Keratinocyte (primary cell): Measurements from ENCODE around the gene UQCRHL. TPM values are rescaled to one million over a fixed set of nuclear protein-coding genes. Genes with fewer than 3 reads are reported as not detected.

Experiments used
- DNase-seq: peaks from one replicate; pipeline ENCODE4 v3.0.0-alpha.2; 2011; ENCODE audit warnings: low read depth, missing footprints, low spot score
- FAIRE-seq: peaks from 2 replicates; lab custom pipeline; 2011; peaks lifted over from hg19 to GRCh38; lab: Jason Lieb, UNC
- H2AFZ ChIP-seq: 2 replicates; pipeline ENCODE4 v1.6.0; 2012; ENCODE audit warnings: low read length, control low read depth, inconsistent platforms; ENCODE audit not compliant: control insufficient read depth
- H3K27ac ChIP-seq: 2 replicates; pipeline ENCODE4 v1.5.1; 2011; ENCODE audit warnings: low read length; ENCODE audit not compliant: control insufficient read depth, insufficient read depth
- H3K27me3 ChIP-seq: 3 replicates; pipeline ENCODE4 v1.6.0; 2011; ENCODE audit warnings: low read length; ENCODE audit not compliant: control insufficient read depth, insufficient read depth; ENCODE audit errors: extremely low read depth
- H3K36me3 ChIP-seq, 2 experiments: 2 replicates in 1 of 2; 3 replicates in 1 of 2; pipeline ENCODE4 v1.5.1; 2011; ENCODE audit warnings: low read length in 2 of 2, mild to moderate bottlenecking in 1 of 2; ENCODE audit not compliant: control insufficient read depth in 2 of 2, insufficient read depth in 2 of 2; ENCODE audit errors: extremely low read depth in 1 of 2
- H3K4me1 ChIP-seq: 3 replicates; pipeline ENCODE4 v1.5.1; 2011; ENCODE audit warnings: low read length; ENCODE audit not compliant: control insufficient read depth, insufficient read depth; ENCODE audit errors: extremely low read depth
- H3K4me2 ChIP-seq: 3 replicates; pipeline ENCODE4 v1.6.0; 2011; ENCODE audit warnings: low read depth, low read length; ENCODE audit not compliant: control insufficient read depth, insufficient read depth; ENCODE audit errors: extremely low read depth
- H3K4me3 ChIP-seq, 3 experiments: fragments of 200-600 bp in 1 of 3; sonication (generic) in 1 of 3; 2 replicates in 2 of 3; 3 replicates in 1 of 3; pipeline ENCODE4 v1.5.1; 2011 to 2016; ENCODE audit warnings: low read length in 3 of 3, mild to moderate bottlenecking in 3 of 3, control low read depth in 2 of 3, inconsistent platforms in 1 of 3, low read depth in 1 of 3, mixed read lengths in 1 of 3, mixed run types in 1 of 3, moderate library complexity in 1 of 3; ENCODE audit not compliant: control insufficient read depth in 2 of 3, insufficient read depth in 2 of 3; ENCODE audit errors: extremely low read depth in 1 of 3
- H3K79me2 ChIP-seq: 2 replicates; pipeline ENCODE4 v1.6.0; 2012; ENCODE audit warnings: low read length; ENCODE audit not compliant: control insufficient read depth, insufficient read depth
- H3K9ac ChIP-seq: 3 replicates; pipeline ENCODE4 v1.6.0; 2011; ENCODE audit warnings: low read length; ENCODE audit not compliant: control insufficient read depth, insufficient read depth; ENCODE audit errors: extremely low read depth
- H3K9me1 ChIP-seq: 3 replicates; pipeline ENCODE4 v1.6.0; 2011; ENCODE audit warnings: low read length; ENCODE audit not compliant: control insufficient read depth, insufficient read depth; ENCODE audit errors: extremely low read depth
- H3K9me3 ChIP-seq: 2 replicates; pipeline ENCODE4 v1.5.1; 2012; ENCODE audit warnings: low read depth, low read length; ENCODE audit not compliant: control insufficient read depth
- H4K20me1 ChIP-seq: 3 replicates; pipeline ENCODE4 v1.6.0; 2011; ENCODE audit warnings: low read length; ENCODE audit not compliant: control insufficient read depth, insufficient read depth; ENCODE audit errors: extremely low read depth
- CTCF ChIP-seq, 3 experiments: IDR thresholded peaks in 1 of 3; conservative IDR thresholded peaks in 1 of 3; optimal IDR thresholded peaks in 1 of 3; 2 replicates in 2 of 3; 3 replicates in 1 of 3; pipeline versions ENCODE3 to v1.5.1; 2011; ENCODE audit warnings: low read length in 3 of 3, mild to moderate bottlenecking in 3 of 3, moderate library complexity in 2 of 3, control low read depth in 1 of 3, inconsistent platforms in 1 of 3; ENCODE audit not compliant: insufficient read depth in 2 of 3; ENCODE audit errors: extremely low read depth in 1 of 3
- EZH2 ChIP-seq: IDR thresholded peaks from one replicate; pipeline ENCODE4 v1.6.1; 2012; ENCODE audit warnings: inconsistent platforms, mild to moderate bottlenecking, low read length, moderate library complexity
- dilution Hi-C: fragments of 300-500 bp; cut with MboI; formaldehyde crosslinking; loops from one replicate; pipeline ENCODE4 v1.7.0; 2020; ENCODE audit warnings: low sequenced_read_pairs; ENCODE audit not compliant: extremely low pct_ligation_motif_present
- polyA plus RNA-seq, 5 experiments: library from polyadenylated mRNA; depleted of rRNA in 3 of 5; stranded (reverse) in 3 of 5; stranded (forward) in 1 of 5; unstranded in 1 of 5; fragments of >200 nt; gene quantifications; 1 replicate in 1 of 5; 2 replicates in 3 of 5; 3 replicates in 1 of 5; pipeline versions ENCODE4 v1.2.1 to v1.2.3, GENCODE V29; 2011 to 2012; ENCODE audit warnings: missing spikeins in 2 of 5, low read depth in 1 of 5, low replicate concordance in 1 of 5

UQCRHL gene
- polyA plus RNA-seq, 1 donor (not counting 4 experiments of a cell fraction or from before 2014, with no cell fraction given) = 14.0 TPM

DNA sequence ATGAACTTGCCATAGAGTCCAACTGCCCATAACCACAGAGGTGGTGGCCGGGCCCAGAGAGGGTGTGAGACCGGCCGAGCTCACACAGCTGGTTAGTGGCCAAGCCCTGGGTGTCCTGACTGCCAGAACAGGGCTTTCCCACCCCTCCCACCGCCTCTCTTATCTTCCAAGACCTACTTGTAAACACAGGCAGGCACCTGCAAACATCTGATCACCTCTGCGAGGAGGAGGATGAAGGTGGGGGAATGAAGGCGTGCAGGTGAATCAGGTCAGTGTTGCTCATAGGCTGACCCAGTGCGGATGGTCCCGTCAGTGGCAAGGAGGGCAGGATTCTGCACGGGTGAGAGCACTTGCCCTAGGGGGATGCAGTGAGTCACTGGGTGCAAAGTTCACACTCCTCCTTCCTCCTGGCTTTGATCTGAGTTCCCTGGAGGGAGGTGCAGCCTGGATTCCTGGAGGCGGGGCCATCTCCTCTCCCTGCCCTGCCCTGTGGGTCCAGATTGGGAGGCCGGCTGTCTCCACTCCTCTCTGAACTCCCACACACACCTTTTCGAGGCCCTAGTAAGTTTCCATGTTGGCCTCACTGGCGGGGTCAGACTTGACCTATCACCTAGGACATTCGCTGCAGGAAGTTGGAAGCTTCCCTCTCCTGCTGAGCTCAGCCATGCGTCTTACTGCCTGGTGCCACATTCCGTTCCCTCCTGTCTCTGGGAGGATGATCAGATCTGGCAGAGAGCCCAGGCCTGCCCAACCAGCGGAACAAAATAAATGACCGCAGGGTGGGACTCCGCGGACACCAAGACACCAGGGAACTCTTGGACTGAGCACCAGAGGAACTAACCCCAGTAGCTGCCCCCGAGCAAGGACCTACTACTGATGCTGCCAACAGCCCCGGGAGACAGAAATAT is 7.3 kb downstream of the UQCRHL start:
- Histone ChIP-seq H3K4me1 (peaks cover 61% of the 10 kb centered on the region), H3K9me3 (no peaks in the 10 kb centered on the region), H3K27me3 (no peaks in the 10 kb centered on the region), H4K20me1 (no peaks in the 10 kb centered on the region), H3K27ac (peak overlapping the region; percentile 99), H3K9me1 (peaks cover 4% of the 10 kb centered on the region), H3K79me2 (no peaks in the 10 kb centered on the region), H3K4me2 (peak overlapping the region; percentile 88), H2AFZ (peak overlapping the region; percentile 63), H3K4me3 (peak overlapping the region in 2 of 3 experiments; percentile 15 to 61), H3K9ac (peak overlapping the region; percentile 89), H3K36me3 (no peaks in the 10 kb centered on the region)
- TF ChIP-seq CTCF (optimal IDR thresholded peaks at IDR 0.05 in 1 of 3, IDR thresholded peaks at IDR 0.05 in 1 of 3, conservative IDR thresholded peaks at IDR 0.05 in 1 of 3; ENCODE audit: extremely low read depth in 1 of 3, insufficient read depth in 2 of 3, low read length in 3 of 3) (no peak), EZH2 (no peak)
- dilution Hi-C loops = no loop called here
- peak; percentile 100 for DNase-seq
- peak; percentile 66 for FAIRE-seq

DNA sequence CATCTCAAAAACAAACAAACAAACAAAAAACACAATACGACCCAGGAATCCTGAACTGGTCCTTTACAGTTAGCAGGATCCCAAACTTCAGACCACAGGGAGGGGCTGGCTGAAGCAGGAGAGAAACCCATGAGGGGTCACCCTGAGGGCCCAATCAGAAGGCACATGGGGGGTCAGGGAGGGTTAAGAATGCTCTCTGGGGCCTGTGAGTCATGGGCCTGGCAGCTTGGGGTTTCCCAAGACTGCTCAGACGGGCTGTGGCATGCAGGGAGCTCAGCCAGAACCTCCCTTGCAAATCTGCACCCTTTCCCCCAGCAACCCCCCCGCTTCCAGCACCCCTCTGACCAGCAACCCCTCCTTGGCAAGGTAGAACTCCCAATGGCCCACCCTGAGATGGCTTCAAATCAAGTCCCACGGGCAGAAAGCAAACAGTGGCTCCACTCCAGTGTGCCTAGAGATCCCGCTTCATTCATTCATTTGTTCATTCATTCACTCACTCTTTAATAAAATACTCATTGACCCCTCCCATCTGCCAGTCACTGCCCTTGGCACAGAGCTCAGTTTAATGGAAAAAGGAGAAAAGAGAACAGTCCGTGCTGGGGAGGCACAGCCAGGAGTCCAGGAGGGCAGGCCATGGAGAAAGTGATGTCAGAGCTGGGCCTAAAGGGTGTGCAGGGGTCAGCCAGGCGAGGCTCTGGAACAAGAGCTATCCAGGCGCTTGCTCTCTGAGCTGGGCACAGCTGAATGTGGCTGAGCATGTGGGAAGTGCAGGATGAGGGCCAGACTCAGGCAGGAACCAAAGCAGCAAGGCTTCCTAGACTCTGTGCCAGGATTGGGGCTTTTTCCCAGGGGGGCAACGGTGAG is 8.2 kb downstream of the UQCRHL start:
- DNase-seq (peak; percentile 92), FAIRE-seq (peak; percentile 44)
- H3K36me3 ChIP-seq = no peaks in the 10 kb centered on the region
- H4K20me1 ChIP-seq = no peaks in the 10 kb centered on the region
- peak overlapping the region in 2 of 3 experiments; percentile 10 to 61 for H3K4me3 ChIP-seq
- peak overlapping the region; percentile 99 for H3K27ac ChIP-seq
- no peaks in the 10 kb centered on the region for H3K9me3 ChIP-seq
- H3K4me1 ChIP-seq = peaks cover 68% of the 10 kb centered on the region
- TF ChIP-seq CTCF (optimal IDR thresholded peaks at IDR 0.05 in 1 of 3, IDR thresholded peaks at IDR 0.05 in 1 of 3, conservative IDR thresholded peaks at IDR 0.05 in 1 of 3; ENCODE audit: extremely low read depth in 1 of 3, insufficient read depth in 2 of 3, low read length in 3 of 3) (no peak), EZH2 (no peak)
- dilution Hi-C loops = no loop called here
- peak overlapping the region; percentile 88 for H3K4me2 ChIP-seq
- no peaks in the 10 kb centered on the region for H3K79me2 ChIP-seq
- H3K9ac ChIP-seq = peak overlapping the region; percentile 89
- no peak overlapping the region for H2AFZ ChIP-seq
- H3K9me1 ChIP-seq = peaks cover 4% of the 10 kb centered on the region
- no peaks in the 10 kb centered on the region for H3K27me3 ChIP-seq
